ENCODE data around the gene GSTO1. TPM values are rescaled to one million over a fixed set of nuclear protein-coding genes. Genes with fewer than 3 reads are reported as not detected.

Gene GSTO1
- total and polyA plus RNA-seq, 2 donors (not counting 1 experiment from before 2014, with no cell fraction given): 30.1 to 37.7 TPM

GRCh38 chr10:104314591-104315485, 60.1 kb downstream of the GSTO1 start:
- ATAC-seq (ENCODE audit: low read depth) (no peak), DNase-seq (no peak)
- H3K27me3 ChIP-seq (replicated peaks in 1 of 4; ENCODE audit: control extremely low read depth in 1 of 4, control insufficient read depth in 3 of 4, insufficient read depth in 4 of 4, low read length in 3 of 4): no peaks in the 10 kb centered on the region
- no peak for TF ChIP-seq EZH2 (IDR thresholded peaks at IDR 0.05; ENCODE audit: borderline replicate concordance, insufficient read depth, low read depth, low read length, poor library complexity, severe bottlenecking)
- Mint-ChIP-seq H3K27ac (no peak overlapping the region), H3K9me3 (ENCODE audit: insufficient read depth) (no peaks in the 10 kb centered on the region), H3K4me1 (peaks cover 34% of the 10 kb centered on the region), H3K4me3 (no peak overlapping the region), H3K27me3 (no peaks in the 10 kb centered on the region)
- H2AFZ ChIP-seq (ENCODE audit: insufficient read depth, low read depth, low read length, poor library complexity, severe bottlenecking): no peak overlapping the region
- peaks cover 47% of the 10 kb centered on the region for H3K79me2 ChIP-seq (ENCODE audit: control insufficient read depth, insufficient read depth, low read length)
- H3K9ac ChIP-seq (ENCODE audit: low read length): no peak overlapping the region
- ChIA-PET CTCF (interaction anchor here (0.8 to 23.3 kb wide), 3 partner anchors 9 to 33 kb away, joined by 3 to 594 read pairs (median 108); partner anchors contain the start of genes CFAP58 and ITPRIP), POLR2A (no interaction called here)
- 98% methylated on average over 43 of the region's 43 CpGs for whole genome bisulfite sequencing (ENCODE audit: insufficient coverage)
- peaks cover 97% of the 10 kb centered on the region for H4K20me1 ChIP-seq (ENCODE audit: control insufficient read depth, insufficient read depth, low read length, poor library complexity, severe bottlenecking)
- H3K27ac ChIP-seq (ENCODE audit: low read length in 2 of 2): no peak overlapping the region
- no peak overlapping the region for H3K4me3 ChIP-seq (ENCODE audit: control extremely low read depth in 1 of 5, extremely low read depth in 1 of 5, insufficient read depth in 1 of 5, low read depth in 2 of 5, low read length in 4 of 5)
- H3K4me2 ChIP-seq (replicated peaks; ENCODE audit: low read depth, low read length, poor library complexity, severe bottlenecking): no peak overlapping the region
- intact Hi-C loops (cut with micrococcal nuclease): no loop called here
- no peaks in the 10 kb centered on the region for H3K9me3 ChIP-seq (ENCODE audit: control extremely low read depth in 1 of 3, control insufficient read depth in 2 of 3, insufficient read depth in 1 of 3, low read length in 2 of 3)
- H3K36me3 ChIP-seq (replicated peaks in 1 of 2; ENCODE audit: control extremely low read depth in 1 of 2, control insufficient read depth in 1 of 2, extremely low read depth in 1 of 2, insufficient read depth in 2 of 2, low read length in 1 of 2): peaks cover 0 to 63% of the 10 kb centered on the region in 2 experiments
- H3K4me1 ChIP-seq (ENCODE audit: control insufficient read depth in 2 of 2, insufficient read depth in 2 of 2, low read length in 2 of 2): peaks cover 26 to 28% of the 10 kb centered on the region in 2 donors

DNA sequence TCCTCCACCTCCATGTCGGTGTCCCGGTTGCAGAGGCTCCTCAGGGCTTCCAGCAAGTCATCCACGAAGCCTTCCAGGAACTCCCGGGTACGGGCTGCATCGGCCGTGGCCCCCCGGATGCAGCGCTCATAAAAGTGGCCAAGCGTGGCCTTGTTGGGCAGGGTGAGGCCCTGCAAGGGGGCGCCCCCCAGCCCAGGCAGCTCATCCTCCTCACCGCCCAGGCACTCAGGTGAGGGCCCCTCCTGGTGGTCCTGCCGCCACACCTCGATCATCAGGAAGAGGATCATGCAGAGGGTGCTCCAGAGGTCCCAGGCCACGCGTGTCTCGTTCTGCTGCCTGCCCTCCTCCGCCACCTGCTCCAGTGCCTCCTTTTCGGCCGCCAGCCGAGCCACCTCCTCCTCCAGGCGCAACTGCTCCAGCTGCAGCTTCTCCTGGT, 60.8 kb downstream of the GSTO1 start:
- H3K27me3 ChIP-seq (replicated peaks in 1 of 4; ENCODE audit: control extremely low read depth in 1 of 4, control insufficient read depth in 3 of 4, insufficient read depth in 4 of 4, low read length in 3 of 4): no peaks in the 10 kb centered on the region
- no peak overlapping the region for H3K27ac ChIP-seq (ENCODE audit: low read length in 2 of 2)
- H3K4me1 ChIP-seq (ENCODE audit: control insufficient read depth in 2 of 2, insufficient read depth in 2 of 2, low read length in 2 of 2): peaks cover 31 to 33% of the 10 kb centered on the region in 2 donors
- ATAC-seq (ENCODE audit: low read depth) (no peak), DNase-seq (no peak)
- ChIA-PET CTCF (interaction anchor here (0.8 to 23.3 kb wide), 4 partner anchors 9 to 33 kb away, joined by 3 to 594 read pairs (median 56); partner anchors contain the start of genes CFAP58 and ITPRIP), POLR2A (no interaction called here)
- peaks cover 0 to 58% of the 10 kb centered on the region in 2 experiments for H3K36me3 ChIP-seq (replicated peaks in 1 of 2; ENCODE audit: control extremely low read depth in 1 of 2, control insufficient read depth in 1 of 2, extremely low read depth in 1 of 2, insufficient read depth in 2 of 2, low read length in 1 of 2)
- H4K20me1 ChIP-seq (ENCODE audit: control insufficient read depth, insufficient read depth, low read length, poor library complexity, severe bottlenecking): peaks cover 97% of the 10 kb centered on the region
- WGBS (ENCODE audit: insufficient coverage): 99% methylated on average over 22 of the region's 22 CpGs
- no peaks in the 10 kb centered on the region for H3K9me3 ChIP-seq (ENCODE audit: control extremely low read depth in 1 of 3, control insufficient read depth in 2 of 3, insufficient read depth in 1 of 3, low read length in 2 of 3)
- H3K4me2 ChIP-seq (replicated peaks; ENCODE audit: low read depth, low read length, poor library complexity, severe bottlenecking): no peak overlapping the region
- TF ChIP-seq, protein P1, sequence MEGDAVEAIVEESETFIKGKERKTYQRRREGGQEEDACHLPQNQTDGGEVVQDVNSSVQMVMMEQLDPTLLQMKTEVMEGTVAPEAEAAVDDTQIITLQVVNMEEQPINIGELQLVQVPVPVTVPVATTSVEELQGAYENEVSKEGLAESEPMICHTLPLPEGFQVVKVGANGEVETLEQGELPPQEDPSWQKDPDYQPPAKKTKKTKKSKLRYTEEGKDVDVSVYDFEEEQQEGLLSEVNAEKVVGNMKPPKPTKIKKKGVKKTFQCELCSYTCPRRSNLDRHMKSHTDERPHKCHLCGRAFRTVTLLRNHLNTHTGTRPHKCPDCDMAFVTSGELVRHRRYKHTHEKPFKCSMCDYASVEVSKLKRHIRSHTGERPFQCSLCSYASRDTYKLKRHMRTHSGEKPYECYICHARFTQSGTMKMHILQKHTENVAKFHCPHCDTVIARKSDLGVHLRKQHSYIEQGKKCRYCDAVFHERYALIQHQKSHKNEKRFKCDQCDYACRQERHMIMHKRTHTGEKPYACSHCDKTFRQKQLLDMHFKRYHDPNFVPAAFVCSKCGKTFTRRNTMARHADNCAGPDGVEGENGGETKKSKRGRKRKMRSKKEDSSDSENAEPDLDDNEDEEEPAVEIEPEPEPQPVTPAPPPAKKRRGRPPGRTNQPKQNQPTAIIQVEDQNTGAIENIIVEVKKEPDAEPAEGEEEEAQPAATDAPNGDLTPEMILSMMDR (IDR thresholded peaks at IDR 0.05): no peak
- H3K27me3 Mint-ChIP-seq: no peaks in the 10 kb centered on the region
- peaks cover 54% of the 10 kb centered on the region for H3K79me2 ChIP-seq (ENCODE audit: control insufficient read depth, insufficient read depth, low read length)
- no peak overlapping the region for H2AFZ ChIP-seq (ENCODE audit: insufficient read depth, low read depth, low read length, poor library complexity, severe bottlenecking)
- H3K9me3 Mint-ChIP-seq (ENCODE audit: insufficient read depth): no peaks in the 10 kb centered on the region
- no peak overlapping the region for H3K9ac ChIP-seq (ENCODE audit: low read length)
- peaks cover 37% of the 10 kb centered on the region for H3K4me1 Mint-ChIP-seq
- intact Hi-C loops (cut with micrococcal nuclease): no loop called here
- no peak overlapping the region for H3K4me3 ChIP-seq (ENCODE audit: control extremely low read depth in 1 of 5, extremely low read depth in 1 of 5, insufficient read depth in 1 of 5, low read depth in 2 of 5, low read length in 4 of 5)
- no peak overlapping the region for H3K27ac Mint-ChIP-seq
- no peak overlapping the region for H3K4me3 Mint-ChIP-seq
